ENCODE measurements around the gene TLE3. TPM values are rescaled to one million over a fixed set of nuclear protein-coding genes. Genes with fewer than 3 reads are reported as not detected.

TLE3 gene
- total and polyA plus RNA-seq, 2 of the 13 experiments (the other 11 are each of a cell fraction or from before 2014, with no cell fraction given) = 11.9 to 13.8 TPM

DNA sequence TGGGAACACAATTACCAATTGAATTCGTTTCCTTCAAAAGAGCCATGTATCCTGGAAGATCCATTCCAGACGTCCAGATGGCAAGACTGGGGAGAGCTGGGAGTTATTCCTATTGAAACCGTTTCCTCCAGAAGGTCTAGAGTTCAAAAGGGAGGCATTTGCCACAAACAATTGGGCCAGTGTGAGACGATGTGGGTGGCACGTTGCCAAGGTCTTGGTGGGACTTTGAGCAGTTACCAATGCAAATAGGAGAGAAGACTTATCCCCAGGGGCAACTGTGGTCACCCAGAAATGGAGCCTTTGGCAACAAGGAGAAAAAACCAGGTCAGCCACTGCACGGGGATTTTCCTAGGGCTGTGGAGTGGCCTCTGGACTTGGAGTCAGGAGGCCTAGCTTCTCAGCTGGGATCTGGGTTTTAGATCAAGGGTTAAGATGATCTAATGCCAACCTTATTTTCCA lies 29.6 kb upstream of the TLE3 start:
- CTCF ChIA-PET (ENCODE audit: low intra/inter-chr PET ratio, low total read pairs) = no interaction called here
- DNase-seq (ENCODE audit: low spot score) = peak; percentile 87
- intact Hi-C loops (cut with micrococcal nuclease; ENCODE audit: unreplicated experiment) = loop anchor here (1.0 to 10.0 kb wide), 2 partner anchors 13 to 67 kb away; no protein-coding TSS in a partner anchor
- no peak for TF ChIP-seq ZNF460 (CRISPR knock-in tag; IDR thresholded peaks at IDR 0.05; ENCODE audit: borderline replicate concordance)
- TF ChIP-seq TFAP4 (IDR thresholded peaks at IDR 0.05; ENCODE audit: borderline replicate concordance, low read depth) = peak; percentile 42; the same call in 1 of the 2 replicates
- TF ChIP-seq NFIC (IDR thresholded peaks at IDR 0.05; ENCODE audit: low read length) = peak; percentile 65
- TF ChIP-seq, protein P1, sequence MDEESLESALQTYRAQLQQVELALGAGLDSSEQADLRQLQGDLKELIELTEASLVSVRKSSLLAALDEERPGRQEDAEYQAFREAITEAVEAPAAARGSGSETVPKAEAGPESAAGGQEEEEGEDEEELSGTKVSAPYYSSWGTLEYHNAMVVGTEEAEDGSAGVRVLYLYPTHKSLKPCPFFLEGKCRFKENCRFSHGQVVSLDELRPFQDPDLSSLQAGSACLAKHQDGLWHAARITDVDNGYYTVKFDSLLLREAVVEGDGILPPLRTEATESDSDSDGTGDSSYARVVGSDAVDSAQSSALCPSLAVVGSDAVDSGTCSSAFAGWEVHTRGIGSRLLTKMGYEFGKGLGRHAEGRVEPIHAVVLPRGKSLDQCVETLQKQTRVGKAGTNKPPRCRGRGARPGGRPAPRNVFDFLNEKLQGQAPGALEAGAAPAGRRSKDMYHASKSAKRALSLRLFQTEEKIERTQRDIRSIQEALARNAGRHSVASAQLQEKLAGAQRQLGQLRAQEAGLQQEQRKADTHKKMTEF (CRISPR knock-in tag; IDR thresholded peaks at IDR 0.05) = 0 out of 2 replicates have a peak, but pooled peaks have one; percentile 32
- peak; percentile 78 for TF ChIP-seq ASH2L (IDR thresholded peaks at IDR 0.05; ENCODE audit: insufficient read length, low read depth, low read length)
- no peak for TF ChIP-seq ZNF780A (CRISPR knock-in tag; IDR thresholded peaks at IDR 0.05)
- peak; percentile 41; the same call in 1 of the 2 replicates for TF ChIP-seq SOX5 (CRISPR knock-in tag; IDR thresholded peaks at IDR 0.05; ENCODE audit: borderline replicate concordance)
- no peak for TF ChIP-seq SOX13 (IDR thresholded peaks at IDR 0.05)
- peak in 1 of 2 experiments; percentile 59; a peak in 2 of 4 replicates for TF ChIP-seq SOX13 (CRISPR knock-in tag; conservative IDR thresholded peaks at IDR 0.05 in 1 of 2, IDR thresholded peaks at IDR 0.05 in 1 of 2)
- no peak for TF ChIP-seq MYC (CRISPR knock-in tag; IDR thresholded peaks at IDR 0.05; ENCODE audit: borderline replicate concordance)
- TF ChIP-seq FOXA3 (CRISPR knock-in tag; IDR thresholded peaks at IDR 0.05) = peak; percentile 46
- TF ChIP-seq KLF11 (CRISPR knock-in tag; IDR thresholded peaks at IDR 0.05) = no peak
- TF ChIP-seq ZNF589 (CRISPR knock-in tag; conservative IDR thresholded peaks at IDR 0.05) = no peak
- TF ChIP-seq CBX1 (IDR thresholded peaks at IDR 0.05; ENCODE audit: low read depth) = no peak
- no peak for TF ChIP-seq ZNF205 (CRISPR knock-in tag; IDR thresholded peaks at IDR 0.05)
- no peak for TF ChIP-seq SOX6 (IDR thresholded peaks at IDR 0.05)
- peak; percentile 50 for TF ChIP-seq SOX6 (CRISPR knock-in tag; IDR thresholded peaks at IDR 0.05)
- TF ChIP-seq ZNF367 (CRISPR knock-in tag; IDR thresholded peaks at IDR 0.05; ENCODE audit: borderline replicate concordance) = no peak
- TF ChIP-seq HNF4G (IDR thresholded peaks at IDR 0.05; ENCODE audit: borderline replicate concordance, low read depth, low read length) = peak; percentile 63
- TF ChIP-seq HNF4G (CRISPR knock-in tag; IDR thresholded peaks at IDR 0.05; ENCODE audit: borderline replicate concordance, low read depth) = no peak
- TF ChIP-seq ATF7-NPFF (CRISPR knock-in tag; IDR thresholded peaks at IDR 0.05; ENCODE audit: low read depth) = no peak
- TF ChIP-seq ZNF597 (CRISPR knock-in tag; IDR thresholded peaks at IDR 0.05) = no peak
- peak; percentile 45; the same call in 1 of the 2 replicates for TF ChIP-seq TBX2 (CRISPR knock-in tag; IDR thresholded peaks at IDR 0.05; ENCODE audit: borderline replicate concordance)
- peak; percentile 15; the same call in 1 of the 2 replicates for TF ChIP-seq FOXK1 (CRISPR knock-in tag; IDR thresholded peaks at IDR 0.05; ENCODE audit: borderline replicate concordance, low read depth)

More for the DNA sequence above, 29.6 kb upstream of the TLE3 start:
- no peaks in the 10 kb centered on the region for H3K9me3 ChIP-seq (ENCODE audit: low read length)
- peak overlapping the region; percentile 19 for H3K27ac ChIP-seq (ENCODE audit: extremely low read length, insufficient read depth, low read length)
- H4K20me1 ChIP-seq (ENCODE audit: insufficient read depth, low read length) = peaks cover 8% of the 10 kb centered on the region; the same call in 1 of the 2 replicates
- no peak overlapping the region for H3K4me3 ChIP-seq (replicated peaks in 1 of 3; ENCODE audit: insufficient read depth in 1 of 3, low read depth in 2 of 3, low read length in 3 of 3)
- no peak overlapping the region for H3K9ac ChIP-seq (ENCODE audit: insufficient read depth, low read depth, low read length)
- FAIRE-seq (peak; percentile 78), ATAC-seq (peak; percentile 74)
- BruUV-seq (replicated peaks) = no TSS peak
- H2AFZ ChIP-seq (ENCODE audit: low read length) = no peak overlapping the region
- peak overlapping the region; percentile 41 for H3K4me2 ChIP-seq (ENCODE audit: low read depth, low read length)
- 2% methylated on average over 5 of the region's 6 CpGs for WGBS (ENCODE audit: low lambda C conversion rate)
- H3K27me3 ChIP-seq (ENCODE audit: control insufficient read depth in 1 of 2, insufficient read depth in 2 of 2, low read length in 2 of 2) = peaks cover 2 to 74% of the 10 kb centered on the region in 2 experiments; a peak in 4 of 5 replicates
- POLR2A ChIA-PET = interaction anchor here (1.3 to 2.0 kb wide), 4 partner anchors 13 to 29 kb away, joined by 4 to 10 read pairs (median 6); partner anchors contain the start of gene TLE3
- peaks cover 55% of the 10 kb centered on the region for H3K4me1 ChIP-seq (ENCODE audit: insufficient read depth, low read length)
- no peaks in the 10 kb centered on the region for H3K36me3 ChIP-seq (replicated peaks in 1 of 2; ENCODE audit: control insufficient read depth in 1 of 2, insufficient read depth in 2 of 2, low read length in 2 of 2)
- in situ Hi-C loops (cut with HindIII; ENCODE audit: extremely low pct_ligation_motif_present, low pct_unique_long_range_greater_than_20kb) = loop anchor here (25.0 kb wide), 1 partner anchor 540 kb away; no protein-coding TSS in a partner anchor
- no peaks in the 10 kb centered on the region for H3K79me2 ChIP-seq (ENCODE audit: insufficient read depth, low read length)
